H1 (cell line): ENCODE measurements around the gene TOM1. TPM values are rescaled to one million over a fixed set of nuclear protein-coding genes. Genes with fewer than 3 reads are reported as not detected.
A peak's percentile ranks its signal among the peaks of the same experiment; 100 is the strongest.

ENCODE experiments used
- ATF2 ChIP-seq: IDR thresholded peaks from 2 replicates; pipeline ENCODE4 v1.6.1; 2012; ENCODE audit warnings: low read length, inconsistent platforms
- ATF3 ChIP-seq: IDR thresholded peaks from 2 replicates; pipeline ENCODE4 v1.6.1; 2011; ENCODE audit warnings: low read depth, mild to moderate bottlenecking, low read length; ENCODE audit not compliant: insufficient read depth
- BCL11A ChIP-seq, 2 experiments: IDR thresholded peaks; one replicate each; pipeline ENCODE4 v1.6.1; 2011; ENCODE audit warnings: low read depth in 2 of 2, low read length in 2 of 2, mild to moderate bottlenecking in 2 of 2
- CBX5 ChIP-seq: fragments of 300-800, 300-1000 bp; sonication (generic); IDR thresholded peaks from 2 replicates; pipeline ENCODE4 v1.7.1; 2016; ENCODE audit warnings: antibody characterized with exemption, low read length, low read depth
- CBX8 ChIP-seq: fragments of 300-800, 300-1000 bp; sonication (generic); IDR thresholded peaks from 2 replicates; pipeline ENCODE4 v1.7.1; 2016; ENCODE audit warnings: low read depth, low read length, borderline replicate concordance
- CHD2 ChIP-seq: IDR thresholded peaks from 2 replicates; pipeline ENCODE4 v1.6.1; 2012; ENCODE audit warnings: low read length, improper control_type of control experiment
- CREB1 ChIP-seq: IDR thresholded peaks from 2 replicates; pipeline ENCODE4 v1.6.1; 2012; ENCODE audit warnings: inconsistent platforms
- FOSL1 ChIP-seq: IDR thresholded peaks from 2 replicates; pipeline ENCODE4 v1.6.1; 2011; ENCODE audit warnings: mild to moderate bottlenecking, low read depth, low read length, moderate library complexity; ENCODE audit not compliant: insufficient read depth
- HDAC2 ChIP-seq, 2 experiments: fragments of 300-600 bp in 1 of 2; sonication (generic) in 1 of 2; IDR thresholded peaks; 2 replicates each; pipeline ENCODE4 v1.6.1; 2011 to 2012; ENCODE audit warnings: low read depth in 2 of 2, low read length in 2 of 2, mild to moderate bottlenecking in 2 of 2, moderate library complexity in 2 of 2, borderline replicate concordance in 1 of 2, inconsistent platforms in 1 of 2
- JUND ChIP-seq: IDR thresholded peaks from 2 replicates; pipeline ENCODE4 v1.6.1; 2011; ENCODE audit warnings: mild to moderate bottlenecking, improper control_type of control experiment, low read length
- KDM1A ChIP-seq: fragments of 200-600, 300-600 bp; sonication (generic); IDR thresholded peaks from 2 replicates; pipeline ENCODE4 v1.7.1; 2016; ENCODE audit warnings: mild to moderate bottlenecking, low read length, borderline replicate concordance
- KDM5A ChIP-seq: fragments of 200-600 bp; IDR thresholded peaks from 2 replicates; pipeline ENCODE4 v1.7.1; 2012; ENCODE audit warnings: mild to moderate bottlenecking, low read length, inconsistent platforms, mixed read lengths
- RFX5 ChIP-seq: IDR thresholded peaks from 2 replicates; pipeline ENCODE4 v1.6.1; 2011; ENCODE audit warnings: low read depth, low read length, improper control_type of control experiment, borderline replicate concordance
- RXRA ChIP-seq: IDR thresholded peaks from 2 replicates; pipeline ENCODE4 v1.6.1; 2011; ENCODE audit warnings: low read depth, mild to moderate bottlenecking, low read length, moderate library complexity; ENCODE audit not compliant: insufficient read depth
- SIN3A ChIP-seq, 2 experiments: IDR thresholded peaks in 1 of 2; conservative IDR thresholded peaks in 1 of 2; 2 replicates each; pipeline ENCODE4 v1.6.1; 2011 to 2012; ENCODE audit warnings: low read length in 2 of 2, improper control_type of control experiment in 1 of 2, low read depth in 1 of 2, mild to moderate bottlenecking in 1 of 2
- SIRT6 ChIP-seq: IDR thresholded peaks from one replicate; pipeline ENCODE4 v1.7.1; 2012; ENCODE audit warnings: low read length, inconsistent platforms
- TAF7 ChIP-seq: optimal IDR thresholded peaks from 2 replicates; pipeline ENCODE3; 2011; ENCODE audit warnings: low read depth, mild to moderate bottlenecking, inconsistent platforms, low read length, moderate library complexity, borderline replicate concordance
- YY1 ChIP-seq: IDR thresholded peaks from 2 replicates; pipeline ENCODE4 v1.6.1; 2011; ENCODE audit warnings: low read depth, mild to moderate bottlenecking, low read length
- ZNF274 ChIP-seq: IDR thresholded peaks from 2 replicates; pipeline ENCODE4 v1.7.0; 2012; ENCODE audit warnings: low read length, borderline replicate concordance; ENCODE audit errors: extremely low read depth
- polyA plus RNA-seq, 7 experiments: library from polyadenylated mRNA; depleted of rRNA in 3 of 7; stranded (reverse) in 5 of 7; unstranded in 2 of 7; fragments of >200 nt in 5 of 7; fragments of 200-250 nt in 2 of 7; gene quantifications; 1 replicate in 5 of 7; 2 replicates in 1 of 7; 4 replicates in 1 of 7; pipeline versions ENCODE4 v1.2.1 to v1.2.3, GENCODE V29; 2011 to 2013; ENCODE audit warnings: missing spikeins in 2 of 7, mixed read lengths in 2 of 7
- total RNA-seq: library from RNA; stranded (reverse); fragmentation: NEBNext Ultra II Directional; extraction: Animal tissue kit (Norgen Biotek cat#: 25700); gene quantifications from 2 replicates; pipeline ENCODE4 v1.2.1, GENCODE V29; 2021

Gene TOM1
- total and polyA plus RNA-seq, 2 of the 8 experiments (the other 6 are each of a cell fraction or from before 2014, with no cell fraction given) = 25.1 to 39.2 TPM

- no peak for TF ChIP-seq ATF2
- no peak for TF ChIP-seq RFX5
- TF ChIP-seq YY1 = no peak
- no peak for TF ChIP-seq BCL11A (IDR thresholded peaks at IDR 0.05; ENCODE audit: low read depth in 2 of 2, low read length in 2 of 2)
- no peak for TF ChIP-seq JUND
- no peak for TF ChIP-seq ZNF274
- TF ChIP-seq FOSL1 = no peak
- TF ChIP-seq TAF7 = peak; percentile 56
- TF ChIP-seq CBX8 = no peak
- TF ChIP-seq KDM5A = no peak
- TF ChIP-seq CREB1 = peak; percentile 32; the same call in 1 of the 2 replicates
- TF ChIP-seq ATF3 = peak; percentile 72
- no peak for TF ChIP-seq RXRA
- no peak; a peak in 1 of 4 replicates for TF ChIP-seq SIN3A (conservative IDR thresholded peaks at IDR 0.05 in 1 of 2, IDR thresholded peaks at IDR 0.05 in 1 of 2; ENCODE audit: low read depth in 1 of 2, low read length in 2 of 2)
- TF ChIP-seq CHD2 = no peak
- TF ChIP-seq SIRT6 = no peak
- 0 out of 2 replicates have a peak, but pooled peaks have one; percentile 15 for TF ChIP-seq KDM1A
- no peak for TF ChIP-seq CBX5
- TF ChIP-seq HDAC2 (IDR thresholded peaks at IDR 0.05; ENCODE audit: borderline replicate concordance in 1 of 2, low read depth in 2 of 2, low read length in 2 of 2) = no peak
Measured at GRCh38 chr22:35380537-35381423, 81.1 kb downstream of the TOM1 start, which contains the start of gene HMOX1 (continued).
